Esophagus squamous epithelium (tissue), 5 donors: ENCODE measurements around the gene DCHS1. TPM values are rescaled to one million over a fixed set of nuclear protein-coding genes. Genes with fewer than 3 reads are reported as not detected.

Source experiments
- DNase-seq: peaks from one replicate; lab custom pipeline; 2025; lab: John Stamatoyannopoulos, UW
- H3K27ac ChIP-seq, 4 donors: fragments of 200-600 bp; sonication (generic); one replicate each; pipeline ENCODE4 v1.5.1; 2016 to 2019; ENCODE audit warnings: mild to moderate bottlenecking in 1 of 4
- H3K27me3 ChIP-seq, 4 donors: fragments of 200-600 bp; sonication (generic); 1 replicate in 3 of 4; 2 replicates in 1 of 4; pipeline versions ENCODE4 v1.5.1 to v1.6.0; 2017 to 2021; ENCODE audit warnings: antibody characterized with exemption in 1 of 4
- H3K36me3 ChIP-seq, 3 donors: fragments of 200-600 bp; sonication (generic); one replicate each; pipeline ENCODE4 v1.5.1; 2016 to 2019
- H3K4me1 ChIP-seq, 3 donors: fragments of 200-600 bp; sonication (generic); one replicate each; pipeline ENCODE4 v1.5.1; 2017 to 2019
- H3K4me3 ChIP-seq, 4 donors: fragments of 200-600 bp; sonication (generic); 1 replicate in 3 of 4; 2 replicates in 1 of 4; pipeline ENCODE4 v1.5.1; 2016 to 2019; ENCODE audit warnings: mild to moderate bottlenecking in 2 of 4, moderate library complexity in 1 of 4
- H3K9me3 ChIP-seq, 3 donors: fragments of 200-600 bp; sonication (generic); one replicate each; pipeline ENCODE4 v1.5.1; 2016 to 2019
- POLR2A ChIP-seq, 4 donors: fragments of 450-650 bp; IDR thresholded peaks; one replicate each; pipeline ENCODE4 v1.6.1; 2017; ENCODE audit warnings: antibody characterized with exemption in 4 of 4, mild to moderate bottlenecking in 4 of 4, moderate library complexity in 3 of 4
- WGBS, 2 donors: methylation state at CpG; one replicate each; pipeline ENCODE4 v1.1.5; 2018; 5-methylcytosine and 5-hydroxymethylcytosine counted together
- intact Hi-C: fragments of 100-400 bp; cut with DNase I; formaldehyde crosslinking; loops from one replicate; pipeline ENCODE4 v1.15.0; 2022
- total RNA-seq, 4 donors: library from RNA; depleted of rRNA; stranded (reverse); fragments of >200 nt; gene quantifications; one replicate each; pipeline ENCODE4 v1.1.0, GENCODE V29; 2016
- TF ChIP-seq, protein P1 (sequence below), 6 experiments: fragments of 450-650 bp in 4 of 6; fragments of 200-600 bp in 2 of 6; sonication (generic) in 2 of 6; IDR thresholded peaks; one replicate each; pipeline ENCODE4 v1.5.1; 2016 to 2019; ENCODE audit warnings: antibody characterized with exemption in 6 of 6, mild to moderate bottlenecking in 4 of 6, moderate library complexity in 4 of 6
- donor health status: DM: yes; HTN: yes; CAD: no.

Gene DCHS1
- total RNA-seq, 4 donors from 2014 or later, result 1.1 to 9.9 (median 2.3) TPM

GRCh38 chr11:6656584-6656915 lies 941 bp upstream of the DCHS1 start:
- peaks cover 0 to 21% (median 0%) of the 10 kb centered on the region in 3 donors for H3K4me1 ChIP-seq
- TF ChIP-seq, protein P1, sequence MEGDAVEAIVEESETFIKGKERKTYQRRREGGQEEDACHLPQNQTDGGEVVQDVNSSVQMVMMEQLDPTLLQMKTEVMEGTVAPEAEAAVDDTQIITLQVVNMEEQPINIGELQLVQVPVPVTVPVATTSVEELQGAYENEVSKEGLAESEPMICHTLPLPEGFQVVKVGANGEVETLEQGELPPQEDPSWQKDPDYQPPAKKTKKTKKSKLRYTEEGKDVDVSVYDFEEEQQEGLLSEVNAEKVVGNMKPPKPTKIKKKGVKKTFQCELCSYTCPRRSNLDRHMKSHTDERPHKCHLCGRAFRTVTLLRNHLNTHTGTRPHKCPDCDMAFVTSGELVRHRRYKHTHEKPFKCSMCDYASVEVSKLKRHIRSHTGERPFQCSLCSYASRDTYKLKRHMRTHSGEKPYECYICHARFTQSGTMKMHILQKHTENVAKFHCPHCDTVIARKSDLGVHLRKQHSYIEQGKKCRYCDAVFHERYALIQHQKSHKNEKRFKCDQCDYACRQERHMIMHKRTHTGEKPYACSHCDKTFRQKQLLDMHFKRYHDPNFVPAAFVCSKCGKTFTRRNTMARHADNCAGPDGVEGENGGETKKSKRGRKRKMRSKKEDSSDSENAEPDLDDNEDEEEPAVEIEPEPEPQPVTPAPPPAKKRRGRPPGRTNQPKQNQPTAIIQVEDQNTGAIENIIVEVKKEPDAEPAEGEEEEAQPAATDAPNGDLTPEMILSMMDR (IDR thresholded peaks at IDR 0.05), result no peak
- TF ChIP-seq POLR2A (IDR thresholded peaks at IDR 0.05), result no peak
- no peaks in the 10 kb centered on the region for H3K36me3 ChIP-seq
- no peaks in the 10 kb centered on the region for H3K9me3 ChIP-seq
- H3K27ac ChIP-seq, result peak overlapping the region in 1 of 4 donors; percentile 83
- H3K4me3 ChIP-seq, result no peak overlapping the region
- intact Hi-C loops, result no loop called here
- WGBS, 2 donors, result 58 to 62% methylated on average over 3 to 4 of the region's 4 CpGs
- no peak for DNase-seq
- peaks cover 0 to 51% (median 0%) of the 10 kb centered on the region in 4 donors for H3K27me3 ChIP-seq

DNA sequence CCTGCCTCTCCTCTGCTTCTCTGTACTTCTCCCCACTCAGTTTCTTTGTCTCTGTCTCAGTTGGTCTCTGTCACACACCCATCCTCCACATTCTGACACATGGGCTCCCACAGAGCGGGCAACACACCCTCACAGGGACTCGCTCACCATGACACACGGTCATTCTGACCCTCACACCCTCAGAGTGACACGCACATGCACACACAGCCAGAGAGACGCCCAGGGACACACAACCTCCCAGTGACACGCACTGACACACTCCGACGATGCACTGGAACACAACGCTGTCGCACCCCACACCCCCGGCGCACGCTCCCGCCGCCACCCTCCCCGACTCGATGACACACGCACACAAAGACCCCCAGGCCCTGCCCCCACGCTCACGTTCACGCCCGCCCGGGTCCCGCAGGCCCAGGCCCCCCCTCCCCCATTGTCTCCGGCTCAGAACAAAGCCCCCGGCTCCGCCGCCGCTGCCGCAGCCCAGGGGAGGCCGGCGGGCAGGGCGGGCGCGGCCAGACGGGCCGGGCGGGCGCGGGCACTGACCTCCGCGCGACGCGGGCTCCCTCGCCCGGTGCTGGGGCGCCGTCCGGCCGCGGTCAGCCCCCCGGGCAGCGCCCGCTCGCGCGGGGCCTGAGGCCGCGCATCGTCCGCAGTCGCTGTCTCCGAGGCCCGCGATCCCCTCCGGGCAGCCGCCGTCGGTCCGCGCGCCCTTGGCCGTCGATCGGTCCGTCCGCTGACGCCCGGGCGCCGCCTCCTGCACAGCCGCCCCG lies 404 bp downstream of the DCHS1 start:
- Histone ChIP-seq H3K4me1 (peaks cover 0 to 21% (median 0%) of the 10 kb centered on the region in 3 donors), H3K27me3 (peaks cover 0 to 57% (median 0%) of the 10 kb centered on the region in 4 donors), H3K9me3 (no peaks in the 10 kb centered on the region), H3K36me3 (no peaks in the 10 kb centered on the region), H3K4me3 (peak overlapping the region; percentile 7 to 73 (median 50)), H3K27ac (peak overlapping the region; percentile 56 to 87 (median 76))
- TF ChIP-seq, protein P1 (IDR thresholded peaks at IDR 0.05), result no peak
- no peak for TF ChIP-seq POLR2A (IDR thresholded peaks at IDR 0.05)
- intact Hi-C loops, result no loop called here
- WGBS, 2 donors, result 15 to 33% methylated on average over 1 to 8 of the region's 84 CpGs
- no peak for DNase-seq

DNA sequence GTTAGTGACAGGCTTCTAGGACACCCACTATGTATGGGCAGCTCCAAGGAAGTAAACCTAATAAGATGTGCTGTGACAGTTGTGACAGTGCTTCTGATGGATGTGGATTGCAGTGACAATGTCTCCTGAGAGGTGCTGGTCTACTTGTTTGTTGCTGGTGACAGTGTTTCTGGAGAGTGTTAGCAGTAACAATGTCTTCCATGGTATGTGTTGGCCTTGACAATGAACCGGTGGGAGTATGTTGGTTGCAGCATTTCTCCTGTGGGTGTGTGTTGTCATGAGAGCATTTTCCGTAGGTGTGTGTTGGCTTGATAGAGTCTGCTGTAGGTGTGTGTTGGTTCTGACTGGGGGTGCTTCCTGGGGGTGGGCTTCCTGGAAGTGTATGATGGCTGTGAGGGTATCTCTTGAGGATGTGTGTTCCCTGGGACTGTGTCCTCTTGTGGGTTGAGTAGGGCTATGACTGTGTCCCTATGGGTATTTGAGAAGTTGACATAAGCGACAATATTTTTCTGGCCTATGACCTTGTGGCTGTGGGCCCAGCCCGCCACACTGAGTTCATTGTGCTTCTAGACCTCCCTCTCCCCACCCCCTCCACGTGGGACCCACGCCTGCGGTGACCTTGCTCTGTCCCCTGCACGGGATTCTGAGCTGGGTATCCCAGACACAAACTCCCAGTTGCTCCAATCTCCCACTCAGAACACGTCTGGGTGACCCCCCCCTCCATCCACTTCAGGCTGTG lies 1.2 kb downstream of the DCHS1 start:
- WGBS, 2 donors, result 49 to 62% methylated on average over 6 to 7 of the region's 9 CpGs
- peak overlapping the region; percentile 7 to 73 (median 50) for H3K4me3 ChIP-seq
- peak overlapping the region in 3 of 4 donors; percentile 70 to 87 (median 83) for H3K27ac ChIP-seq
- intact Hi-C loops, result no loop called here
- H3K4me1 ChIP-seq, result peaks cover 0 to 21% (median 0%) of the 10 kb centered on the region in 3 donors
- H3K36me3 ChIP-seq, result no peaks in the 10 kb centered on the region
- TF ChIP-seq POLR2A (IDR thresholded peaks at IDR 0.05), result no peak
- TF ChIP-seq, protein P1 (IDR thresholded peaks at IDR 0.05), result no peak
- DNase-seq, result no peak
- peaks cover 0 to 61% (median 0%) of the 10 kb centered on the region in 4 donors for H3K27me3 ChIP-seq
- no peaks in the 10 kb centered on the region for H3K9me3 ChIP-seq

DNA sequence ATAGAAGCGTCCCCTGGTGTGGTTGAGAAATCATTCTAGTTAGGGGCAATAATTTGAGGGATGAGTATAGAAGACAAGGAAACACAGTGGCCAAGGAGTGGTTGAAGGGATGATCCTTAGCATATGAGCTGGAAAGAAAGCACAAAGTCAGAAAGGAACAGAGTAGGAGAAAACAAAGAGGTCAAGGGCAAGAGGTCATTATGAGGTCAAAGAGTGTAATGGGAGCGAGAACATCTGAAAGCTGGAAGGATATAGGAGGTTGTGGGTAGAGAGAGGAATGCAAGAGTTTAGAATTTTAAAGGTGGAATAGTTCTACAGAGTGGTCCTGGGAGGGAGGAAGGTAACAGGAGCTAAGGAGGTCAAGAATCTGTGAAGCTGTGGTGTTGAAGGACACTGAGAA lies 2.0 kb downstream of the DCHS1 start:
- WGBS, 2 donors, result 73 to 89% methylated on average over 2 of the region's 2 CpGs
- intact Hi-C loops, result no loop called here

GRCh38 chr11:6653097-6653496 lies 2.5 kb downstream of the DCHS1 start:
- no peak overlapping the region for H3K27ac ChIP-seq
- DNase-seq, result no peak
- no peaks in the 10 kb centered on the region for H3K36me3 ChIP-seq
- H3K9me3 ChIP-seq, result no peaks in the 10 kb centered on the region
- H3K4me1 ChIP-seq, result peaks cover 0 to 33% (median 3%) of the 10 kb centered on the region in 3 donors
- no peak overlapping the region for H3K4me3 ChIP-seq
- intact Hi-C loops, result no loop called here
- WGBS, 2 donors, result 79 to 96% methylated on average over 1 of the region's 1 CpG
- peaks cover 0 to 62% (median 0%) of the 10 kb centered on the region in 4 donors for H3K27me3 ChIP-seq
- TF ChIP-seq, protein P1 (IDR thresholded peaks at IDR 0.05), result no peak
- no peak for TF ChIP-seq POLR2A (IDR thresholded peaks at IDR 0.05)

More for the DNA sequence above, 2.0 kb downstream of the DCHS1 start:
- peaks cover 0 to 63% (median 0%) of the 10 kb centered on the region in 4 donors for H3K27me3 ChIP-seq
- H3K27ac ChIP-seq, result no peak overlapping the region
- H3K9me3 ChIP-seq, result no peaks in the 10 kb centered on the region
- H3K4me3 ChIP-seq, result no peak overlapping the region
- H3K4me1 ChIP-seq, result peaks cover 0 to 27% (median 0%) of the 10 kb centered on the region in 3 donors
- no peak for TF ChIP-seq POLR2A (IDR thresholded peaks at IDR 0.05)
- DNase-seq, result no peak
- H3K36me3 ChIP-seq, result no peaks in the 10 kb centered on the region
